Colon (tissue), 2 donors: ENCODE data around the gene KCNB1.

Source experiments
- FAIRE-seq: peaks from 2 replicates; lab custom pipeline; 2012; peaks lifted over from hg19 to GRCh38; lab: Jason Lieb, UNC
- donor health status: control.
- donor health status: control.

Gene KCNB1

DNA sequence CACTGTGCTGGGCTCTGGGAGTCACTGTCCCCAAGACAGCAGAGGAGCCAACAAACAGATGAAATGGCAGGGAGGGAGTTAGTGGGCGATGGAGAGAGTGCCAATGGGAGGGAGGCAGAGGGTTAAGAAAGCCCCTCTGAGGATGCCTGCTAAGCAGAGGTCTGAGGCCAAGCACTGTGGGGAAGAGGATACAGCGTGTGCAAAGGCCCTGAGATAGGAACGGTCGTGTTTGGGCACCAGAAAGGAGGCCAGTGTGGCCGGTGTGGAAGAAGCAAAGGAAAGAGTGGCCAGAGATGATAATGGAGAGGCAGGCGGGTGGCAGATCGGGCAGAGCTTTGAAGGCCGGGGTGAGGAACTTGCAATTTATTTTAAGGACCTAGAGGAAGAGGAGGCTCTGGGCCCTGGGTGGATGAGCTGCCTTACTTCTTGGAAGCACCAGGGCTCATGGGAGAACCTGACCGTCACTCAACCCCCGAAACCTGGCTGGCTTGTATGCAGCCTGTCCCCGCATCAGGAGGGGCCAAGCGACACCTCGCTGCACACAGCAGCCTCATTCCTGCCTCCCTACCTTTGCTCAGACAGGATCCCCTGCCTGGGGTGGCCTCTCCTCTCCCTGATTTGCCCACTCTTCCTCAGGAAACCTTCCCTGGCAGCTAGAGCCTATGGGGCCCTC, 73.0 kb downstream of the KCNB1 start:
- no peak for FAIRE-seq

DNA sequence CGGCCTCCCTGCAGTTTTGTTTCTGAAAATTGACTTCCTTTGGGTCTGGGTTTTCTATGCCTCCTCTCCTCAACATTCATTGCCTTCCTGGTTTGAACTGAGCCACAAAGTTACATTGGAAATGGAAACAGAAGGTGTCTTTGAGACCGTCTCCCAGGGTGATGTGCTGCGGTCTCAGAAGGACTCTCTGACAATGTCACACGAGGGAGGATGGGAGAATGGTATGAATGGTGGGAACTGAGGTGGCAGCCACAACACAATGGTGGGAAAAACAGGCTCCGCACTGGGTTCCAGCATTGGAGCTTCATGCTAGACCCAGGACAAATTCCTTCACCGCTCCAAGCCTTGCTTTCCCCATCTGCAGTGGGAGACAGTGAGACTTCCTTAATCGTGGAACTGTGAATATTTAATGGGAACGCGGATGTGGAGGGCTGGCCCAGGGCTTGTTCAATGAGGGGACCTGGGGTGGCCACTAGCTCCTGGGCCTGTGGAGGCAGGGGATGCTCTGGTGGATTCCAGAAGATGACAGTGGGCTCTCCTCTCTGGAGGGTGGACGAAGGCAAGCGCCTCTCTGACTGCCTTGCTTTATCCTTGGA, 73.9 kb downstream of the KCNB1 start:
- FAIRE-seq, result no peak

DNA sequence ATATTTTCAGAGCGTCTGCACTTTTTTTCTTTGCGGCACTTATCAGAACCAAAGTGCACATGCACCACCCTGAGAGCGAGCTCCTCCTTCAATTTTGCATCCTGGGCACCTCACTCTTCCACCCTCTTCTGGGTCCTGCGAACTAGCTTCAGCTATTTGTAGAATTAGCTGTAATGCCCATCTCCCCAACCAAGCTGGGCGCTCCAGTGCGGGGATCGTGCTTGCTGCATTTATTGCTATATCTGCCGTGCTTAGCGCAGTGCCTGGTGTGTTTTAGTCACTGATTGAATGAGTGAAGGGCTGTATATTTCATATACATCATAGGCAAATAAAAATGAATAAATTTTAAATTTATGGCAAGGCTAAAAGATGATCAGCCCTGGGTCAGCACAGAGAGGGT, 75.8 kb downstream of the KCNB1 start:
- no peak for FAIRE-seq

GRCh38 chr20:49405696-49406095, 76.8 kb downstream of the KCNB1 start:
- FAIRE-seq, result no peak

- no peak for FAIRE-seq
These were observed 77.3 kb downstream of the KCNB1 start for GRCh38 chr20:49405062-49405683.

DNA sequence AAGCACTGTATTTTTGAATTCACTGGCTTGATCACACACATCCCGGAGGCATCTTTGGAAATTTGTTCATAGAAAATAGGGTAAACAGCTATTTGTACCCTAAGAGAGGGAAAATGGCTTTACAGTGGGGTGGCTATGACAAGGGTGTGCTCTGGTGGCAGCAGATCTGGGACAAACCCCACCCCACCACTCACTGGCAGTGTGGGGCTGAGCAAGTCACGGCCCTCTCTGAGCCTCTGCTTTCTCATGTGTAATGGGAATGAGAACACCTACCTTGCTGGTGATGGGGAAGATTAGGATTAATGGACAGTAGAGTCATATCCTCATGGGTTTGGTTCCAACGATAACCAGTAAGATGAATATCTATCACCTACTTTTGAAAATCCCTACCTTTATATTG, 78.0 kb downstream of the KCNB1 start:
- no peak for FAIRE-seq

- FAIRE-seq, result no peak
These were observed 78.6 kb downstream of the KCNB1 start for GRCh38 chr20:49403911-49404310.

DNA sequence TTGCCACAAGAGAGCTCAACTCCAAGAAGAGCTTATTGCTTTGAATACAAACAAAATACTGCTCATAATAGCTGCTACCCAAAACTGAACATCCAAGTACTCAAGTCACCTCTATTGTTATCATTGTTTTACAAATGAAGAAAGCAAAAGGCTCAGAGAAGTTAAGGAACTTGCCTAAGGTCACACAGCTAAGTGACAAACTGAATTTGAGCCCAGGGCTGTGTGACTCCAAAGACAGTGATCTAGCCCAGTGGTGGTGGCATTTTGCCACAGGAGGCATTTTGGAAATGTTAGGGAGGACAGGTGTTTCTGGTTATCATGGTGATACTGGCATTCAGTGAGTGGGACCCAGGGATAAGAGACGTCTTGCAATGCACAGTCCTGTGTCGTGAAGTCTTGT, 79.5 kb downstream of the KCNB1 start:
- FAIRE-seq, result no peak

GRCh38 chr20:49400904-49401303, 81.6 kb downstream of the KCNB1 start:
- no peak for FAIRE-seq

DNA sequence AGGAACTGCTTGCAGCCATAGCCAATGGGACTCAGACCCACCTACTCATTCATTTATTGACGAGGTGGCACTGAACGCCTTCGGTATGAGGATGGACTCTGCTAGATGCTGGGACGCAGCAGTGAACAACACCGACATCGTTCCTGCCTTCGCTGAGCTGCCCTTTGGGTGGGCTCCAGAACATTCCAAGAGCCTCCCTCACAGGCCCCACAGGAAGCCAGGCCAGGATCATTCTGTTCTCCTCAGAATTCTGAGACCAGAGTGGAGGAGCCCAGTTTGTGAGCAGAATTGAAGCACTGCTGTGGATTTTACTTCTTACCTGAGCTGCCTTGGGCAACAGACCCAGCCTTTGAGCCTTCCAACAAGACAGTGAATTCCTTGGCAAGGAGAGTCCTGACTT, 82.1 kb downstream of the KCNB1 start:
- FAIRE-seq, result no peak

DNA sequence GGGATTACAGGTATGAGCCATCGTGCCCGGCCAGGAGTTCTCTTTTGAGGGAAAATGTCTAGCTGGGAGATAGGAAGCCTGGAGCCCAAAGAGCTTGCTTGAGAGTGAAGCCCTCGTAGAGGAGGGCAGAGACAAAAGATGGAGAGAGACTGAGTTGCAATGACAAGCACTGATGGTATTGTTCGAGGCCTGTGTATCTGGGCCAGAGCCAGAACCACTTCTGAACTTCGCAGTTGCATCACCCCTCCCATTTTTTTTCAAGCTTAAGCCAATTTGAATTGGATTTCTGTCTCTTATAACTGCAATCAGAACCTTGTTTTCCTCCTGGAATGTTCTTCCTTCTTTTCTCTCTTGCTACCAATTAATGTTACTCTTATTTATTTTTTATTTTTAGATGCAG, 83.1 kb downstream of the KCNB1 start:
- no peak for FAIRE-seq

DNA sequence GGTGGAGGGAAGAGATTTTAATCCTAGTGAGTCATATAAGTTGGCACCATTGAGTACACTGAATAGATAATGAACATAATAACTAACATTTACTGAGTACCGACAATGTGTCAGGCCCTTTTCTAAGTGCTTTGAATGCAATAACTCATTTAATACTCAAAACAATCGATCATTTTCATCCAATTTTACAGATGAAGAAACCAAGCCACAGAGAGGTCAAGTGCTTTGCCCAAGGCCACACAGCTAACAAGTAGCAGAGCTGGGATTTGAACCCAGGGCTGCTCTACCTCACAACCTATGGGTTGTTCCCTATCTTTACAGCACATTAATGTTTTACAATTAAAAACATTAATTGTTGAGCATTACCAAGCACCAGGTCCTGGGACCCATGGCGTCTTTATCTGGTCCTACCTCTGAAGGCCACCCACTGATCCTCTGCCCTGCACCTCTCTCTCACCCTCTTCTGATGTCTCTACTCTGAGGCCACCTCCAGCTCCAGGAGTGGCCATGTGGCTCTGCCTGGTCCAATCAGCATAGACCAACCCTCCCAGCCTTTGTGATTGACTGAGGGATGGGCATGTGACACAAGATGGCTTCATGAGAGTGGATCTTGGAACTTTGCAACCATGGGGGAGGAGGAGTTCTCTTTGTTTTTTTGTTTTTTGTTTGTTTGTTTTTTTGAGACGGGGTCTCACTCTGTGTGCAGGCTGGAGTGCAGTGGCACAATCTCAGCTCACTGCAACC, 83.9 kb downstream of the KCNB1 start:
- FAIRE-seq, result no peak

- FAIRE-seq, result no peak
These were observed 84.9 kb downstream of the KCNB1 start for GRCh38 chr20:49397525-49397924.

DNA sequence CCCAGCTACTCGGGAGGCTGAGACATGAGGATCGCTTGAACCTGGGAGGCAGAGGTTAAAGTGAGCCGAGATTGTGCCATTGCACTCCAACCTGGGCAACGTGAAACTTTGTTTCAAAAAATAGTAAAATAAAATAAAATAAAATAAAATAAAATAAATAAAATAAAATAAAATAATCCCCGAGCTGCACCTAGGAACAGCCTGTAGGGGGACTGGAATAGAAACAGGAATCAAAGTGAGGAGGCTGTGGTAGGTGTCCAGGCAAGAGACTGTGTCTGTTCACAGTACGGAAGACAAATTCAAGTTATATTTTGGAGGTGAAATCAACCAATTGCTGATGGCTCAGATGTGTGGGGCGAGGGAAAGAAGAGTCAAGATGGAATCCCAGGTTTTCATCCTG, 86.2 kb downstream of the KCNB1 start:
- no peak for FAIRE-seq

GRCh38 chr20:49395659-49396058, 86.8 kb downstream of the KCNB1 start:
- FAIRE-seq, result no peak

GRCh38 chr20:49395183-49395582, 87.3 kb downstream of the KCNB1 start:
- no peak for FAIRE-seq

- FAIRE-seq, result no peak
These were observed 87.7 kb downstream of the KCNB1 start for GRCh38 chr20:49394757-49395156.

DNA sequence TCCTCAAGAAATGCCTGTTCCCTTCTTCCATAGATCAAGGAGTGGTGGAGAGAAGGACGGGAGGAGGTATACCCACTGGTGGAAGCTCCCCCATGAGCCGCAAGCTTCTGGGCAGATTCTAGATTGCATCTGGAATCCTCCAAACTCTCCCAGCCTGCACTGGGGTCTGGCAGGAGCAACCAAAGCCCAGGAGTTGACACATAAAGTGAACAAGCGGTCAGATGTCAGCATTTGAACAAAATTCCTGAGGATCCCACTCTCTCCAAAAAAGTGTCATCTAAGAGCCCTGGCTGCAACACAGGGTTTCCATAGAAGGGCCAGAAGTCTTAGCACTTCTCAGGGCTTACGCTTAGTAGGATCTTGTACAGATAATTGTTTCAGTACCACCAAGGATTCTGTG, 88.2 kb downstream of the KCNB1 start:
- FAIRE-seq, result no peak

DNA sequence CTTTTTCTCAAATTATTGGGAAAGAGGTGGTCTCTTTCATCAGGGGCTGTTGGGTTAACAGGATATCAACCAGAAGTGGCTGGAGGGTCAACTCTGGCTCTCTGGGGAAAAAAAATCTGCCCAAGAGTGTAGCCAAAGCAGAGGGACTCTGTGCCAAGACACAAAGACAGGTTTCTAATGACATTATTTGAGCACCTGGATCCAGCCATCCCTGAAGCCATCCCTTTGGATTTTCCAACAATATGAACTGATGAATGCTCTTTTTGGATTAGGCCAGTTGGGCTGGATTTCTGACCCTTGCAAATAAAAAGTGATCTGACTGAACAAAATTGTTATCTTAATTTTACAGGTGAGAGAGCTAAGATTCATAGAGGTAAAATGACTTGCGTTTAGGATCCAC, 88.7 kb downstream of the KCNB1 start:
- no peak for FAIRE-seq

DNA sequence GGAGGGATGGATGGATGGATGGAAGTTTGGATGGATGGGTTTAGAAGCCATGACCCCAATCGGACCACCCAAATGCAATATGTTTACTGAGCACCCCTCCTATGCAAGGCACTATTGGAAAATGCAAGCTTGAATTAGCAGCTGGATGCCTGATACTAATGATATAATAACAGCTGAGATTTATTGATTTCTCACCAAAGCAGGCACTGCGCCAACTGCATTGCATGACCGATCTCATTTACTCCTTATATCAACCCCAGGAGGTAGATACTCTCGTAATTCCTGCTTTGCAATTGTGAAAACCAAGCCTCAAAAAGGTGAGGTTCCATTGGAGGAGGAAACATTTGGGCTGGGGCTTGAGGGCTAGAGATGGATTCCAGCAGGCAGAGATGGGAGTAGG, 89.7 kb downstream of the KCNB1 start:
- no peak for FAIRE-seq

DNA sequence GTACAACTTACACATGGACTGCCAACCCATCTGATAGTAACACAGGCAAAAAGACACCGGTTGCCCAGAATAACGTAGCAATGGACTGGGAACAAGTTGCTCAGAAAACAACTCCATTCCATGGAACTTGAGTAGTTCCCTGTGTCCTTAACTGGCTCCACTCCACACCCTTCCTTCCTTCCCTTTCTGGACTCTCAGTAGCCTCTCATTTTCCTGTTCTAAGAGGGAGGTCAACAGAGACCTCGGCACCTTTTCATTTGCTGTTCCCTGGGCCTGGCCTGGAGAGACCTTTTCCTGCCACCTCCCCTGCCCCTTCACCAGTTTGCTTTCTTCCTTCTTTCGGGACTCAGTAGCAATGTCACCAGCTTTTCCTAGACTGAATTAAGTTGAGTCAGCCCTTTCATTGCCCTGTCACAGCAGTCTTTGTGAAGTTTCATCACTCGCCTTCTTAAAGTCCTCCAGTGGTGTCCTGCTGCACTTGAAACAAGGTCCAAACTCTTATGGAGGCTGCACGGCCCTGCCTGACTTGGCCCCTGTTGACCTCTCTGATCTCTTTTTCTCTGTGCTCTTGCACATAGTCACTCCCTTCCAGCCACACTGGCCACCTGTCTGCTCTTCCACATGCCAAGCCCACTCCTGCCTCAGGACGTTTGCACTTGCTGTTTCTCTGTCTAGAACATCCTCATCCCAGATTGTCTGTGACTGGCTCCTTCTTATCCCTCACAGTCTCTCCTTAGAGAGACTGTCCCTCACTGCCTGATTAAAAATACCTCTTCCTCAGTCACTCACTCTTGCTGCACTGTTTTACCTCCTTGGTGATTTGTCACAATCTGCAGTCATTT, 90.8 kb downstream of the KCNB1 start:
- FAIRE-seq, result no peak

GRCh38 chr20:49389854-49390253, 92.6 kb downstream of the KCNB1 start:
- no peak for FAIRE-seq
